ENCODE results near the gene COL6A3.

The COL6A3 gene

DNA sequence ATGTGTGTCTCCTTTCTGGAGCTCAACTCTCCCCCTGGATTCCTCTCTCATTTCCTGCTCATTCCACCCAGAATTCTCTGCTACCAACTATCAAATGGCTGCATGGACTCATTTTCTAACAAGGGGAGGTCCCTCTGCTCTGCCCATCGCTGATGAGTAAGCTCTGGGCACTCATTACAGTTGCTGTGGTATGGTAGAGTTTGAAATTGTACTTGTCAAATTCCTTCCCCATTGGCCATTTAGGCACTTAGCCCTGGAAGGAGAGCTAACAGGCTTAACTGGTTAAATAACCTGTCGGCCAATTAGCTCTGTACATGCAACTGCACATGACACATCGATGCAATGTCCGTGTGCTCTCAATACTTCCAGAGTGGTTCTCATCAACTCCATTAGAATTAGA, 20.4 kb downstream of the COL6A3 start:
- Histone ChIP-seq H3K4me1 (ENCODE audit: insufficient read depth, low read length) (peaks cover 60% of the 10 kb centered on the region), H3K9me3 (ENCODE audit: low read length) (no peaks in the 10 kb centered on the region)

DNA sequence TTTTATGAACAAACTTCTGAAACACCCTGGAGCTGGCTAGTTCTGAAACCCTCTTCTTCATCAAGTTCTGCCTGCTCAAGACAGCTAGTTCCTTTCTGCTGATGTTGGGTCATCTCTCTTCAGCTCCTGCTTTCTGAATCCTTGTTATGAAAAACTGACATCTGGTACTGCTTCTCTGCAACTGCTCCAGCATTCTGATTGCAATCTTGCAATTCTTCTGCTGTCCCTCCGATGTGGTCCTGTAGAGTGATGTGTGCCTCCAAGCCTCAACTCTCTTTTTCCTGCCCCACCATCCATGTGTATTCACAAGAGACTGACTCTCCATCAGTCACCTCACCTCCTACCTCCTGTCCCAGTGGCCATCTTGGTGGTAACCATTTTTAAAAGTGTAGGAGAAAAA, 21.8 kb downstream of the COL6A3 start:
- Histone ChIP-seq H3K27ac (ENCODE audit: low read depth, low read length) (no peak overlapping the region), H3K4me3 (ENCODE audit: low read depth in 1 of 2, low read length in 2 of 2) (no peak overlapping the region), H3K4me1 (ENCODE audit: insufficient read depth, low read length) (peaks cover 47% of the 10 kb centered on the region), H3K9ac (ENCODE audit: low read length) (no peak overlapping the region), H3K36me3 (ENCODE audit: insufficient read depth, low read length) (peaks cover 65% of the 10 kb centered on the region), H3K9me3 (ENCODE audit: low read length) (no peaks in the 10 kb centered on the region), H3K27me3 (ENCODE audit: control insufficient read depth in 1 of 2, insufficient read depth in 2 of 2, low read length in 2 of 2) (no peaks in the 10 kb centered on the region)

More for the DNA sequence above, 20.4 kb downstream of the COL6A3 start:
- Histone ChIP-seq H3K4me3 (ENCODE audit: low read depth in 1 of 2, low read length in 2 of 2) (no peak overlapping the region), H3K36me3 (ENCODE audit: insufficient read depth, low read length) (peaks cover 55% of the 10 kb centered on the region), H3K27ac (ENCODE audit: low read depth, low read length) (no peak overlapping the region), H3K27me3 (ENCODE audit: control insufficient read depth in 1 of 2, insufficient read depth in 2 of 2, low read length in 2 of 2) (no peaks in the 10 kb centered on the region), H3K9ac (ENCODE audit: low read length) (no peak overlapping the region)

DNA sequence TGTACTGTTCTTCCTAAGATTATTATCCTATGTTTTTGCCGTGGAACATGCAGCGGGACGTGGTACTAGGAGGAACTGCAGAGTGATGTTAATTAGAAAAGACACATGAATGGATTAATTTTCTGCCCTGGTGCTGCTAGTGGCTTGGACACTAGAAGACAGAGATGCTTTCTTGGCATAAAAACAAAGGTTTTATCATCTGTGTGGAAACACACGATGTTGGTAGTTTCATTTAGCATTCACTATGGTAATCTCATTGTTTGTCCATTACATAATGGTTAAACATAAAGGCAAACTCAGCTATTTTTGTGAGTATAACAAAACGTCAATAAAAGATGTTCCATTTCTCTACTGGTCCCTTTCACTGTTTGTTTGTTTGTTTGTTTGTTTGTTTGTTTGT, 22.8 kb downstream of the COL6A3 start:
- Histone ChIP-seq H3K4me3 (ENCODE audit: low read depth in 1 of 2, low read length in 2 of 2) (no peak overlapping the region), H3K9ac (ENCODE audit: low read length) (no peak overlapping the region), H3K27ac (ENCODE audit: low read depth, low read length) (no peak overlapping the region), H3K27me3 (ENCODE audit: control insufficient read depth in 1 of 2, insufficient read depth in 2 of 2, low read length in 2 of 2) (no peaks in the 10 kb centered on the region), H3K4me1 (ENCODE audit: insufficient read depth, low read length) (peaks cover 40% of the 10 kb centered on the region), H3K36me3 (ENCODE audit: insufficient read depth, low read length) (peaks cover 69% of the 10 kb centered on the region), H3K9me3 (ENCODE audit: low read length) (no peaks in the 10 kb centered on the region)

DNA sequence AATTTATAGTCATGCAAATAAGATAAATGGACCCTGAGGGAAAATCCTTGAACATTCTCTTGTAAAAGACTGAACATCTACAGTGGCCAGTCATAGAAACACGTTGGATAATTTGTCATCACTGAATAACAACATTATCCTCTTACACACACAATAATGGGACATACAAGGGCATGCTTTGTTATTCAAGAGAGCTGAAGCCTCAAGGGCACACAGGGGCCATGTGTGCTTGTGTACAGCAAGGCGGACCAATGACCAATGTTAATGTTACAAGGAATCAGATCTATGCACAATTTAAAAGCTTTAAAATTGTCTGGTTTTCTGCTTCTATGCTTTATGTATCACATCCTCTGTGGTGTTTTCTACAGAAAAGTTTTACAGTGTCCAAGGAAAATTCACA, 23.7 kb downstream of the COL6A3 start:
- Histone ChIP-seq H3K27ac (ENCODE audit: low read depth, low read length) (no peak overlapping the region), H3K4me1 (ENCODE audit: insufficient read depth, low read length) (peaks cover 48% of the 10 kb centered on the region), H3K9me3 (ENCODE audit: low read length) (no peaks in the 10 kb centered on the region), H3K9ac (ENCODE audit: low read length) (no peak overlapping the region), H3K4me3 (ENCODE audit: low read depth in 1 of 2, low read length in 2 of 2) (no peak overlapping the region), H3K27me3 (ENCODE audit: control insufficient read depth in 1 of 2, insufficient read depth in 2 of 2, low read length in 2 of 2) (no peaks in the 10 kb centered on the region), H3K36me3 (ENCODE audit: insufficient read depth, low read length) (peaks cover 68% of the 10 kb centered on the region)

DNA sequence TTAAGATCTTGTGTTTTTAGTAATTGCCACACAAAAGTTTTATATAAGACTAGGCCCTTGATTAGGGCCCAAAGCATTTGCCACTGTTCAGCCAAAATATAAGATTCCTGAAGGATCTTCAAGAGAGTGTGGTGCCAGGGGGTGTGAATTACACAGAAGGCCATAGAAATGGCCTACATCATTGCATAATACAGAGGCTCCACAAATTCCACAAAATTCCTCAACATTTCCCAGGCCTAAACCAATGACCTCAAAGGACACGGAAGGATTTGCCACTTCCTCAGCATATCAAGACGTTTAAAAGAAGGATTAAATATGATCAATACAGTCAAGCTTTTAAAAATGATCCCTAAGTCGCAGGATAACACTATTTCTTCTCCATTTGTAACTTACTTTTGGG, 24.1 kb downstream of the COL6A3 start:
- H3K9ac ChIP-seq (ENCODE audit: low read length): no peak overlapping the region
- no peaks in the 10 kb centered on the region for H3K27me3 ChIP-seq (ENCODE audit: control insufficient read depth in 1 of 2, insufficient read depth in 2 of 2, low read length in 2 of 2)
- no peak overlapping the region for H3K4me3 ChIP-seq (ENCODE audit: low read depth in 1 of 2, low read length in 2 of 2)
- no peaks in the 10 kb centered on the region for H3K9me3 ChIP-seq (ENCODE audit: low read length)
- H3K36me3 ChIP-seq (ENCODE audit: insufficient read depth, low read length): peaks cover 67% of the 10 kb centered on the region
- no peak overlapping the region for H3K27ac ChIP-seq (ENCODE audit: low read depth, low read length)
- H3K4me1 ChIP-seq (ENCODE audit: insufficient read depth, low read length): peaks cover 52% of the 10 kb centered on the region

DNA sequence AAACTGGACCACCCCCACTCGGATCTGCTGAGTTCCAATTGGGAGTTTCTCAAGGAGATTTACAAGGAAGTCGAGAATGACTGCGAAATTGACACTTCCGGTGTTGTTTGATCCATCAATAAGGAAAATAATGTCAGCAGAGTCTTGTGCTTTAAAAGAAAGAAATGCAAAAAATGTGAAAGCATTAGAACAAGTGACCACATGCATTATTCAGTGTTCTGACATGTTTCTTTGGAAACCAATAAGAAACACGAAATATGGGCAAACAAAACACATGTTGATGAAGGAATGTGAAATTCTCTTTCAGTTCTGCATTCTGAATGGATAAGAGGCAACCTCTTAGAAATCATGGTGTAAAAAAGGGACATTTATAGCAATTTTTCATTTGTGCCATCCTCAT, 25.9 kb downstream of the COL6A3 start:
- no peaks in the 10 kb centered on the region for H3K9me3 ChIP-seq (ENCODE audit: low read length)
- no peak overlapping the region for H3K27ac ChIP-seq (ENCODE audit: low read depth, low read length)
- H3K9ac ChIP-seq (ENCODE audit: low read length): no peak overlapping the region
- H3K4me1 ChIP-seq (ENCODE audit: insufficient read depth, low read length): peaks cover 52% of the 10 kb centered on the region
- no peak overlapping the region for H3K4me3 ChIP-seq (ENCODE audit: low read depth in 1 of 2, low read length in 2 of 2)
- H3K27me3 ChIP-seq (ENCODE audit: control insufficient read depth in 1 of 2, insufficient read depth in 2 of 2, low read length in 2 of 2): no peaks in the 10 kb centered on the region
- H3K36me3 ChIP-seq (ENCODE audit: insufficient read depth, low read length): peaks cover 51% of the 10 kb centered on the region

DNA sequence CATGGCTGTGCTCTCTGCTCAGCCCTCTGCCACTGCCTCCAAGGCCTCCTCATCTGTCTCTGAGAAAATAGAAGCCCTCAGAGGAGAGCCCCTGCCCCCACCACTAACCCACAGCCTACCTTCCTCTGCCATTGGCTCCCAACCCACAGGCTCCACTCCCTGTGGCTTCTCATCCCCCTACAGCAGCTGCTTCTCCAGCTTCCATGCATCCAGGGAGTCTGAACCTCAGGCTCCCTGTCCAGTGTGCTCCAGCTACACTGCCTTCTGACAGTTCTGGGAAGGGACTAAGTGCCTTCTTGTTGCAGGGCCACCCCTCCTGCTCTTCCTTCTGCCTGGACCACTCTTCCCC, 29.3 kb downstream of the COL6A3 start:
- Histone ChIP-seq H3K36me3 (ENCODE audit: insufficient read depth, low read length) (peaks cover 47% of the 10 kb centered on the region), H3K9me3 (ENCODE audit: low read length) (no peaks in the 10 kb centered on the region), H3K27ac (ENCODE audit: low read depth, low read length) (peak overlapping the region; percentile 31), H3K27me3 (ENCODE audit: control insufficient read depth in 1 of 2, insufficient read depth in 2 of 2, low read length in 2 of 2) (no peaks in the 10 kb centered on the region), H3K4me3 (ENCODE audit: low read depth in 1 of 2, low read length in 2 of 2) (no peak overlapping the region), H3K4me1 (ENCODE audit: insufficient read depth, low read length) (peaks cover 42% of the 10 kb centered on the region), H3K9ac (ENCODE audit: low read length) (no peak overlapping the region)

DNA sequence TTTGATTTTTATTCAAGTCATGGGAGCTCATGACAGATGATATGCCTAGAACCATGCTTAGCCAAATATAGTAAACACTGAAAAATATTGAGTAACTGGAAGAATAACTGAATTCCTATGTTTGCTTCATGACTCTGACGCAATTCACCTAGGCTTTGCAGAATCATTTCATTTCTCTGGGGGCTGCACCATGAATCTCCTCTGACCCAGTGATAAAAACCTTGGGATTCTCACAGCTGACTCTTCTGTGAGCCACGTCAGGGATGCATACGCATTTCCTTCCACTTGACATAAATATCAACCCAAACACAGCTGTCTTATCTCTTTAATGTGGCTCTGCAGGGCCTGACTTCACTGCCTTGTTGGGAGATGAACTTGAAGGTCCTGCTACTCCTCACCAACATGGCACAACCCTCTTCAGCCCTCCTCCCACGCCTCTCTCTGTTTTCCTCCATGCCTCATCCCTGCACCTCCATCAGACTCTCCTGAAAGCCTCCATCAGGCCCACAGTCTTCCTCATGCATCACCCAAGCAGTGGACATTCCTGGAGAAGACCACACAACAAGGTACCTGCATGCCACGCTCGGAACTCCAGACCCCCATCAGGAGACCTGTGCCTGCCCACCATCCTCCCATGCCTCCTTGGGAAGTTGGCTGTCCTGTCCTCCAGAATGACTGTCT, 29.8 kb downstream of the COL6A3 start:
- Histone ChIP-seq H3K27me3 (ENCODE audit: control insufficient read depth in 1 of 2, insufficient read depth in 2 of 2, low read length in 2 of 2) (no peaks in the 10 kb centered on the region), H3K36me3 (ENCODE audit: insufficient read depth, low read length) (peaks cover 52% of the 10 kb centered on the region), H3K27ac (ENCODE audit: low read depth, low read length) (peak overlapping the region; percentile 31), H3K4me1 (ENCODE audit: insufficient read depth, low read length) (peaks cover 45% of the 10 kb centered on the region), H3K4me3 (ENCODE audit: low read depth in 1 of 2, low read length in 2 of 2) (no peak overlapping the region), H3K9ac (ENCODE audit: low read length) (no peak overlapping the region), H3K9me3 (ENCODE audit: low read length) (no peaks in the 10 kb centered on the region)

DNA sequence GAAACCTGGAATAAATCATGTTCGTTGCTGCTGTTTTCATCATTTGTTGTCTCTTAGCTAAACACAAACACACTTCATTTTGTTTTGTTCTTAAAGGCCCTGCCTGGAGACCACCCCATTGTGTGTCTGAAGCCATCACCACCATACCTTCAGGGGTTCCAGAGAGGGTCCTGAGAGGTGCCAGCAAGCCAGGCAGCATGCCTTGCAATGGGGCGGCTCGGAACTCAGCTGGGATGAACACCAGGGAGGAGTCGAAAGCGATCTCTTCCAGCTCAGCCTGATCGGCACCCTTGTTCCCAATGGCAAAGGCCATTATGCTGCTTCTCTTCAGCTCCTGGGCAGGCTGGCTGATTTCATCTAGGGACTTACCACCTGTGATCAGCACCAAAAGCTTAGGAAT, 33.2 kb downstream of the COL6A3 start:
- H3K27me3 ChIP-seq (ENCODE audit: control insufficient read depth in 1 of 2, insufficient read depth in 2 of 2, low read length in 2 of 2): no peaks in the 10 kb centered on the region
- peak overlapping the region; percentile 35 for H3K27ac ChIP-seq (ENCODE audit: low read depth, low read length)
- no peak overlapping the region for H3K4me3 ChIP-seq (ENCODE audit: low read depth in 1 of 2, low read length in 2 of 2)
- peaks cover 65% of the 10 kb centered on the region for H3K36me3 ChIP-seq (ENCODE audit: insufficient read depth, low read length)
- no peak overlapping the region for H3K9ac ChIP-seq (ENCODE audit: low read length)
- H3K9me3 ChIP-seq (ENCODE audit: low read length): no peaks in the 10 kb centered on the region
- peaks cover 68% of the 10 kb centered on the region for H3K4me1 ChIP-seq (ENCODE audit: insufficient read depth, low read length)

DNA sequence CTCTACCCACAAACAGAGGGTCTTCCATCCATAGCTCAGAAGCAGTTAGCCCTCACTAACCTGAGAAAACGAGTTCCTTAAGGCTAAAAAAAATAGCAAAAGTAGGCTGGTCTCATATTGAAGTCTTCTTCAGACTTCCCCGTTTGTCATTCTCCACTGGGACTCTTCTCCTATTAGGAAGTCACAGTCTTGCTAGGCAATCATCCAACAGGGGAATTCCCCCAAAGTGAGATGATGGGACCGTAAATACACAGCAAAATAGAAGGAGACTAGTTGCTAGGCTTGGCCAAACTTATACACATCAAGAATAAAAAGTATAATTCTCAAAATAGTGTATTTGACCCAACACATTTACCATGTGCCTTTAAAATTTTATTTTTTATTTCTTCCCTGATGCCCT, 34.3 kb downstream of the COL6A3 start:
- Histone ChIP-seq H3K9ac (ENCODE audit: low read length) (no peak overlapping the region), H3K27ac (ENCODE audit: low read depth, low read length) (peak overlapping the region; percentile 62), H3K4me3 (ENCODE audit: low read depth in 1 of 2, low read length in 2 of 2) (no peak overlapping the region), H3K27me3 (ENCODE audit: control insufficient read depth in 1 of 2, insufficient read depth in 2 of 2, low read length in 2 of 2) (no peaks in the 10 kb centered on the region), H3K4me1 (ENCODE audit: insufficient read depth, low read length) (peaks cover 57% of the 10 kb centered on the region), H3K36me3 (ENCODE audit: insufficient read depth, low read length) (peaks cover 67% of the 10 kb centered on the region), H3K9me3 (ENCODE audit: low read length) (no peaks in the 10 kb centered on the region)

DNA sequence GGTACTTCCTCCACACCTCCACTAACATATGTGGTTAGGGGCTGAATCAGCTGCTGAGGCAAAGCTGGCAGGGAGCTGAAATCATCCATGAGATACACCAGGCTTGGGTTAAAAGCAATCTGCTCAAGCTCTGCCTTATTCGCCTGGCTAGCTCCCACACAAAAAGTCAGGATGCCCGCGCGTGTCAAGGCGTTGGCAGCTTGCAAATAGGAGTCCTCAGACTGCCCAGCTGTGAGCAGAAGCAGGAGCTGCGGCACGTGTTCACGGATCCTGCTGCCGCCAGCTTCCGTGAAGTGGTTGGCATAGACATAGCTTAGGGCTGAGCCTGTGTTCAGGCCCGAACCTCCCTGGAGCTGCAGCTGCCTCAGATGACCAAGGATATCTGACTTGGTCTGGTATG, 35.3 kb downstream of the COL6A3 start:
- Histone ChIP-seq H3K27me3 (ENCODE audit: control insufficient read depth in 1 of 2, insufficient read depth in 2 of 2, low read length in 2 of 2) (no peaks in the 10 kb centered on the region), H3K9ac (ENCODE audit: low read length) (no peak overlapping the region), H3K4me1 (ENCODE audit: insufficient read depth, low read length) (peaks cover 49% of the 10 kb centered on the region), H3K9me3 (ENCODE audit: low read length) (no peaks in the 10 kb centered on the region), H3K36me3 (ENCODE audit: insufficient read depth, low read length) (peaks cover 77% of the 10 kb centered on the region), H3K4me3 (ENCODE audit: low read depth in 1 of 2, low read length in 2 of 2) (no peak overlapping the region), H3K27ac (ENCODE audit: low read depth, low read length) (peak overlapping the region; percentile 74)

DNA sequence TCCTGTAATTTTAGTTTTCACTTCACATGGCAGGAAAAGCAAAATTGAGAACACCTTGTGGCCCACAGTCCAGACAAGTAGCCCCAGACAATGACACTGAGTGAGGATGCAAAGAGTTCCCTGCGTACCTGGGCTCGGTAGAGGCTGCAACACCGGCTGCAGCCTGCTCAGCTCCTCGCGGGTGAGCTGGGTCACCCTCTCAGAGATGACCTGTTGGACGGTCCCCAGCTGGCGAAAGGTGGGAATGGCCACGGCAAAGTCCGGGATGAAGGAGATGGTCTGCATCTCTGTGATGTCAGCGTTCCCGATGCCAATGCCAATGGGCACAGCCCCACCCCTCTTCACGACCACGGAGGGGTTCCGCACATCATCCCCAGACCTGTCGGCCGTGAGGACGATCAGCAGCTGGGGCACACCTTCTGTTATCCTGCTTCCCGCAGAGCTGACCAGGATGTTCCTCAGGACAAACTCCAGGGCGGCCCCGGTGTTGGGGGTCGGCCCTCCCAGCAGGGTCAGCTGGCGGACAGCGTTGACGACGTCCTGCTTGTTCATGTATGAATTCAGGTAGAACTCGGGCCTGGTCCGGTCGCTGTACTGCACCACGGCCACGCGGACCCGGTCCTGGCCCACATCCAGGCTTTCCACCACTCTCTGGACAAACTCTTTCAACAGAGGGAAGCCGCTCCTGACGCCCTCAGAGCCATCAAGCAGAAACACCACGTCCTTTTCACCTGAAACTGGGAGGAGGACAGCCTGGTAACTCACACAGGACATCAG, 39.5 kb downstream of the COL6A3 start:
- H3K9me3 ChIP-seq (ENCODE audit: low read length): no peaks in the 10 kb centered on the region
- no peak overlapping the region for H3K9ac ChIP-seq (ENCODE audit: low read length)
- H3K27me3 ChIP-seq (ENCODE audit: control insufficient read depth in 1 of 2, insufficient read depth in 2 of 2, low read length in 2 of 2): no peaks in the 10 kb centered on the region
- peak overlapping the region; percentile 1 for H3K27ac ChIP-seq (ENCODE audit: low read depth, low read length)
- peaks cover 40% of the 10 kb centered on the region for H3K4me1 ChIP-seq (ENCODE audit: insufficient read depth, low read length)
- no peak overlapping the region for H3K4me3 ChIP-seq (ENCODE audit: low read depth in 1 of 2, low read length in 2 of 2)
- H3K36me3 ChIP-seq (ENCODE audit: insufficient read depth, low read length): peaks cover 95% of the 10 kb centered on the region

Data from muscle layer of colon (tissue), 2 donors.